HG02970 (cell line): ENCODE data around the gene MYOG.

Source experiments
- ATAC-seq: cut with Tn5 transposase; IDR thresholded peaks from one replicate; pipeline ENCODE4 v1.9.1; 2021; ENCODE audit warnings: mild to moderate bottlenecking, moderate library complexity, moderate number of reproducible peaks; ENCODE audit not compliant: unreplicated experiment, low FRiP score

MYOG gene

DNA sequence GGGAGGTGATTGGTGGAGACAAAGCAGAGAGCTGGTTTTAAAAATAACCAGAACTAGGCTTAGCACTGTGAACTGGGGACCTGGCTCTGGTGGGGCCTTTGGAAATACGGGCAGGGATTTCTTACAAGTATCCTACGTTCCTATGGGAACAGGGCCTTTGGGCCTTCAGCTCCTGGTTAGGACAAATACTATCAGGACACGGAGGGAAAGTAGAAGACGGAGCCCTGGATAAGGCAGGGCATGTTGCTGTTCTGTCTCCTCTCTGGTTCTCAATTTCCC, 5.3 kb upstream of the MYOG start:
- ATAC-seq, result no peak

DNA sequence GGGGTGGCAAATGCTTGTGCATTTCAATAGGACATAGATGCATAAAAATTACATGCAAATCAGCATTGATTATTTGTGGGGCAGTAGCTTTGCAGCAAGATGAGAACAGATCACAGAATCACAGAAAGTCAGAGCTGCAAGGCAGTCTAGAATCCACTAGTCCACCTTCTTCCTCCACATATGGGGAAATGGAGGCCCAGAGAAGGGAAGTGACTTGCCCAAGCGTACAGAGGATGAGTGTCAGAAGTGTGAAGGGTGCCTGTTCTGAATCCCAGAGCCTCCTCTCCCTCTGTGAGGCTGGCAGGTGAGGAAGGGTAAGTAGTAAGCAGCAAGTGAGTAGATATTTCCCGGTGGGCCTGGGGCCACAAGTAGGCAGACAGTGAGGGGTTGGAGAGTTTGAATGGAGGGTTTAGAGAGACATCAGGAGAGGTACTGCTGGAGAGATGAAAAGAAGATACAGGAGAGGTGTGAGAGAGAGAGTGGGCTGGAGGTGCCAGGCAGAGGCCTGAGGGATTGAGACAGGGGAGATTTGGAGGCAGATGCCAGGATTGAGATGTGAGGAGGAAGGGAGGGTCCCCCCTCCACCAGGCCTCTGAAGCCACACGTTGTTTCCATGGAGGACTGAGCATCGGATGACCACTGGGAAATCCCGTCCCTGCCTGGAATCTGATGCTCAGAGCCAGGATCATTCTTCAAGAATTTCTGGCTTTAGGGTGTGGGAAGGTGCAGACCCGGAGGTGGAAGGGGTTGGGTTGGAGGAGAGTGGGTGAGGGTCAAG, 4.8 kb upstream of the MYOG start:
- ATAC-seq, result no peak

GRCh38 chr1:203089651-203090045, 3.8 kb upstream of the MYOG start:
- ATAC-seq, result no peak

- ATAC-seq, result no peak
These were observed 3.3 kb upstream of the MYOG start for GRCh38 chr1:203089001-203089650.

- ATAC-seq, result no peak
These were observed 2.6 kb upstream of the MYOG start for GRCh38 chr1:203088441-203088840.

DNA sequence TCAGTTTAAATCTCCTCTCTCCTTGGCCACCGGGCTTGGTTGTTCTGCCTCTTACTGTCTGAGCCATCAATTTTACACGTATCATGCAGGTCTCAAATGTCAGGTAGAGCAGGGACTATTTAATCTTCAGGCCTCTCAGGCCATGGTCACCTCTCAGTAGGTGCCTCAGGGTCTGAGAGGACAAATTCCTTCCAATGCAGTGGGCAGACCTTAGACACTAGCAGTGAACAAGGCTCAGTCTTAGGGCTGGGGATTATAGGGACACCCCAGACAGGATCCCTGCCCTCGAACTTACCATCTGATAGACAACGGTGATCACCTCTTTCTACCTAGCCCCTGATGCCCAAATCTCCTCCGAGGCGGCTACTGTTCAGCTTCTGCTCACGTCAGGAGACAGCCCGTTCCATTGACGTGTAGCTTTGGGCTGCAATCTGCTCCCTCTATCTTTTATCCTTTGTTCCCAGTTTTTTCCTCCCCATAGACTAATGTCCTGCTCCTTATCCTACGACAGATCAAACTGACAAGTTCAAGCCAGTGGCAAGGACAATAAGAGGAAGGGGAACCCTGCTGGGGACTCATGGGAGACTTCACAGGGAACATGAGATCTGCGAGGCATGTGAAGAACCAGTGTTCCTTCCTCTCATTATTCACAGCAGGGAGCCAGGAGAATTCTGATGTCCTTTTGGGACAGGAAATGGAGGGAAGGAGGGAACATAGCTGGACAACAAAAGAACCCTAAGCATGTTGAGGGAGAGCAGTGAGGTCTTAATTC, 1.4 kb upstream of the MYOG start:
- no peak for ATAC-seq

- ATAC-seq, result no peak
These were observed 954 bp downstream of the MYOG start for GRCh38 chr1:203084588-203085527.

- ATAC-seq, result no peak
These were observed 2.3 kb downstream of the MYOG start for GRCh38 chr1:203083463-203083921.

DNA sequence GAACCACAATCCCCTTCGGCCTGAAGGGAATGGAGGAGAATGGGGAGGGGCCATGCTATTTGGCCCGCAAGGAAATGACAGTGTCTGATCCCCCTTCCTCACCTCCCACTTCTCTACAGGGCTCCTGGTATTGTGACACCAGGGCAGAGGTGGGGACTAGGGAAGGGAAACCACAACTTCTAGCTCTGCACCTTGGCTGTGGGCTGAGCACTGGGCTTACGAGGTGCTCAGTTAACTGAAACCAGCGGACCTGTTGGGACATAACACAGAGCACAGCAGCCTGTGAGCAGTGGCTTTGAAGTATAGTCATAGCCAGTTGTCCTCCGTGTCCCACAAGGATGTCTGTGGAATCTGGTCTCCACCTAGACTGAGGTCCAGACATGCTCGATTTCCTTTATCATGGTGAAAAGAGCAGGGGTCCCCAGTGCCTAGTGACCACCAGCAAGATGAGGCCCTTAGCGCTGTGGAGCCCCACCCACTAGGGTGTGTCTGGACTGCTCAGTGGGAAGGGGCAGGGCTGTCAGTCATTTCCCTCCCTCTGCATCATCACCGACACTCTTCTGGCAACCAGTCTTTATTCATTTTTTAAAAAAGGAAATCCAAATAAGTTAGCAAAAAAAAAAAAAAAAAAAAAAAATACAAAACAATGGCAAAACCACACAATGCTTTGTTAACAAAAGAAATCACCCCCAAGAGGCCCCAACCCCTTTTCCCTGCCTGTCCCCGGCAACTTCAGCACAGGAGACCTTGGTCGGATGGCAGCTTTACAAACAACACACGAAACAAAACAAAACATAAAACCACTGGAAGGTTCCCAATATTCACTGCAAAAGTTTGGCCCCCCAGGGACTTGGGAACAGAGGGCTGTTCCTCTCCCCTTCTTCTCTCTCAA, 3.0 kb downstream of the MYOG start:
- ATAC-seq, result no peak

DNA sequence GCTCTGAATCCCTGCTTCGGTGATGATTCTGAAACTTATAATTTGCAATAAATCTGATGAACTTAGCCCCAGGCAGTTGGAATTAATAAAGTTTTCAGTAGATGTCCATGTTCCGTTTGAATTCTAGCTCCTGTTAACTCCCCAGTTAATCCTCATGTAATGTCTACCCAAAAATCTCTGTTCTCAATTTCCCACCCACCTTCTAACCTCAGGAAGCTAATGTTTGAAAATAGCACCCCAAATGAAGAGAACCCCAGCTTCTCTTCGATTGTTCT, 3.6 kb downstream of the MYOG start:
- no peak for ATAC-seq

DNA sequence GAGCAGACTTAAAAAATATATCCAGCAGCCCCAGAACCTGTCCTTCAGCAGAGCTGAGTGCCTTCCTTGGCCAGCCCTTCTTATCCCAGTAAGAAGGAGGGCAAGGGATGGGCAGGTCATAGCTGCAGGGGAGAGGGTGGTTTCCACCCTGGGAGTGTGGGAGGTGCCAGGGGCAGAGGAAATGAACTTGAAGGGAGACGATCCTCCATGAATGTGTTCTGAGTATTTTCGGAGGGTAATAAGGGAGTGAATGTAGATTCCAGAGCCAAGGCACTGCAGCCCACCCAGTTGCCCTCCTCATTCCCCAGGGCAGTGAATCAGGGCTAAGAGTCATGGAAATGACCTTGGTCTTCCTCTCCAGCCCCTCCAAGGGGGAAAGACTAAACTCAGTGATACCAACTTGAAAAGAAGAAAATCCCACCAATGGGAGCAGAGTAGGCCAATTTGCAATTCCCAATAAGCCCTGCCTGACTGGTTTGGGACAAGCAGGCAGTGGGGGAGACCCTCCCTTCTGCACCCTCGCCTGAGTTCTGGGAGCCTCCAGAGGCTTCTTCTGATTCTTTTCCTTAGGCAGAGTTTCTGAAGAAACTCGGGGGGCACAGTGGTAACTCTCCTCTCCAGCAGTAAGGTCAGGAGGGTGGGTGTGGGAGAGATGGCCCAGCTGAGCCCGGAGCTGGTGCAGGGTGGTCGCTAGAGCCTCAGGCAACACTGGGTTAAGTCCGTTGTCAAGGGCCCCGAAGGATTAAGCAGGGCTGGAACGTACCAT, 4.2 kb downstream of the MYOG start:
- ATAC-seq, result no peak

- ATAC-seq, result no peak
These were observed 5.4 kb downstream of the MYOG start for GRCh38 chr1:203080456-203080855.

- no peak for ATAC-seq
These were observed 7.3 kb downstream of the MYOG start for GRCh38 chr1:203078478-203078877.

DNA sequence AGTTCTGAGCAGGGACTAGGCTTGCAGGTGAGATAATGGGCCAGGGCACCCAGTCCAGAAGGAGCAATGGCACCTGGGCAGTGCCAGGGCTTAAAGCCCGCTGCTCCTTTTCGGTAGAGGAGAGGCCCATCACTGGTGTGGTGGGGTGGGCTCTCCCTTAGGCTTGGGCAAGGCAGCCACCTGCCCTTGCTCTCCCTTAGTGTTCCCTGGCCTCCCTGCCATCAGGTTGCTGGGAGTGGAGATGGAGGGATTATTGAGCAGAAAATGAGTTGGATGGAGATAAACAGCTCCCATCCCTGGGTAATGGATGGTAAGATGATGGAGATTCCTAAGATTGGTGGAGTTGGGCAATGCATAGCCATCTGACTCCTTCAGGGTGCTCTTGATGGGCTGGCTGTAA, 7.9 kb downstream of the MYOG start:
- no peak for ATAC-seq

DNA sequence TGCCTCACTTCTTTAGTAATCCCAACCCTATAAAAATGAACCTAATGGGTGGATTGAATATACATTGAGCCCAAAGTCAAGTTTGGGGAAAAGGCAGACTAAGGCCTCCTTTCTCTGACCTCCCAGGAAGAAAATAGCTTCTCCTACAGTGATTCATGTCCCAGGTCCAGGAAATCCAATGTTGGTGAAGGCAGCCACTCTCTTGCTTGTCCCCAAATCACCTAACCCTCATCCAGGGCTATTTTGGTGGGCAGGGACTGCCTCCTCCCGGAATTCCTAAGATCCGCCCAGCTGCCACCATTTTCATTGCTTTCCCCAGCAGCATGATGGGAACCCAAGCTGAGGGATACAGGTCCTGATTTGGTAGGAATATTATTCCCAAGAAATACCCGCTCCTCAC, 8.4 kb downstream of the MYOG start:
- no peak for ATAC-seq

GRCh38 chr1:203076031-203076511, 9.7 kb downstream of the MYOG start:
- no peak for ATAC-seq

DNA sequence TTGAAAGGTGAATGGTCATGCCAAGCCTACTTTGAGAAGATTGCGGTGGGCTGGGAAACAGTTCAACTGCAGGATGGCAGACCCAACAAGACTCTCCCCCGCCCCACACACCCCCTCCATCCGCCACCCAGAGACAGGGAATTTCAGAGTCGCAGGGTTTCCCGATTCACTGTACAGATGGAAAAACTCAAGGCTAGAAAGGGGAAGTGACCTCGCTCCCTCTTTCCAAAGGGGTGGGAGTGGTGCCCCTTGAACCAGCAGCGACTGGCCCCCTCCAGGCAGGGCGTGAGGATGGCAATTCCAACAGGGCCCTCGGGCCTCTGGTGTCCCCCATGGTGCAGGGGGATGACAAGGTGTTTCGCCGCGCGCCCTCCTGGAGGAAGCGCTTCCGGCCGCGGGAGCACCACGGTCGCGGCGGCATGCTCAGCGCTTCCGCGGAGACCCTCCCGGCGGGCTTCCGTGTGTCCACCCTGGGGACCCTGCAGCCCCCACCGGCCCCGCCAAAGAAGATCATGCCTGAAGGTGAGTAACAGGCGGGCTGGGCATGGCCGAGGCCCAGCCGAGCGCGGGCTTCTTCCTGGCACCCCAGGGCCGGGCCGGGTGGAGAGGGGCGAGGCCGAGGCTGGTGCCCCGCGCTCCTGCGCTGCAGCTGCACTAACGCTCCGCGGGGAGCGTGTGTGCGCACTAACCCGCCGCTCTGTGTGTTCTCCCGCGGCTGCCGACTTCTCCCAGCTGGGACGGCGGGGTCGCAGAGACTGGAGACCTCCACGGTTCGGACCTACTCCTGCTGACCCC, 10.4 kb downstream of the MYOG start:
- ATAC-seq, result no peak

DNA sequence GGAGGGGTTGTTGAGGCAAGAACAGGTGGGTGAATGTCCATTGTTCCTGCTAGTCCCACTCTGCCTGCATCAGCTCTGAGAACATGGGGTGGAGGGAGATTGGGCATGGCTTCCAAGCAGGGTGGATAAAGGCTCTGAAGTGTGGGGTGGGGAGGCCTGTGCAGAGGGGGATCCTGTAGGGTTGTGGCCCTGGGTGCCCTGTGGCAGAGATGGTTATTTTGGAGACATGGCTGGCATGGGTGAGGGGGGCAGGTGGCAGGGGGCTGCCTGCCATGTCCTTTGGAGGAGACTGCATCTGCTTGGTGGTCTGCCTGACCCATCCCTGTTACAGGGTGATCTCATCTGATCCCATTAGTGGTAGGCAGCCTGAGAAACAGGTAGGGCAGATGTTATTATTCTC, 11.2 kb downstream of the MYOG start:
- no peak for ATAC-seq
